Measurements from ENCODE around the gene PRKCB.

Gene PRKCB

GRCh38 chr16:23840310-23840709 is 4.5 kb downstream of the PRKCB start:
- H3K27ac ChIP-seq = no peak overlapping the region
- TF ChIP-seq, protein P1, sequence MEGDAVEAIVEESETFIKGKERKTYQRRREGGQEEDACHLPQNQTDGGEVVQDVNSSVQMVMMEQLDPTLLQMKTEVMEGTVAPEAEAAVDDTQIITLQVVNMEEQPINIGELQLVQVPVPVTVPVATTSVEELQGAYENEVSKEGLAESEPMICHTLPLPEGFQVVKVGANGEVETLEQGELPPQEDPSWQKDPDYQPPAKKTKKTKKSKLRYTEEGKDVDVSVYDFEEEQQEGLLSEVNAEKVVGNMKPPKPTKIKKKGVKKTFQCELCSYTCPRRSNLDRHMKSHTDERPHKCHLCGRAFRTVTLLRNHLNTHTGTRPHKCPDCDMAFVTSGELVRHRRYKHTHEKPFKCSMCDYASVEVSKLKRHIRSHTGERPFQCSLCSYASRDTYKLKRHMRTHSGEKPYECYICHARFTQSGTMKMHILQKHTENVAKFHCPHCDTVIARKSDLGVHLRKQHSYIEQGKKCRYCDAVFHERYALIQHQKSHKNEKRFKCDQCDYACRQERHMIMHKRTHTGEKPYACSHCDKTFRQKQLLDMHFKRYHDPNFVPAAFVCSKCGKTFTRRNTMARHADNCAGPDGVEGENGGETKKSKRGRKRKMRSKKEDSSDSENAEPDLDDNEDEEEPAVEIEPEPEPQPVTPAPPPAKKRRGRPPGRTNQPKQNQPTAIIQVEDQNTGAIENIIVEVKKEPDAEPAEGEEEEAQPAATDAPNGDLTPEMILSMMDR (conservative IDR thresholded peaks at IDR 0.05; ENCODE audit: low read depth, low read length) = no peak
- H3K4me1 ChIP-seq (ENCODE audit: low read depth, poor library complexity, severe bottlenecking) = peaks cover 11% of the 10 kb centered on the region
- H2AFZ ChIP-seq (ENCODE audit: low read depth) = no peak overlapping the region
- H4K20me1 ChIP-seq (ENCODE audit: insufficient read depth) = no peaks in the 10 kb centered on the region
- H3K9ac ChIP-seq = no peak overlapping the region
- H3K27me3 ChIP-seq (ENCODE audit: insufficient read depth, low read depth) = no peaks in the 10 kb centered on the region
- no peak overlapping the region for H3K4me3 ChIP-seq (IDR thresholded peaks at IDR 0.05; ENCODE audit: insufficient read depth, low read depth, low read length)
- no peak overlapping the region for H3K4me2 ChIP-seq
- no peaks in the 10 kb centered on the region for H3K79me2 ChIP-seq (ENCODE audit: insufficient read depth, low read depth)
- no peaks in the 10 kb centered on the region for H3K36me3 ChIP-seq (ENCODE audit: insufficient read depth)

- Histone ChIP-seq H3K27ac (no peak overlapping the region), H2AFZ (ENCODE audit: low read depth) (no peak overlapping the region), H4K20me1 (ENCODE audit: insufficient read depth) (no peaks in the 10 kb centered on the region), H3K27me3 (ENCODE audit: insufficient read depth, low read depth) (no peaks in the 10 kb centered on the region), H3K79me2 (ENCODE audit: insufficient read depth, low read depth) (no peaks in the 10 kb centered on the region), H3K4me3 (IDR thresholded peaks at IDR 0.05; ENCODE audit: insufficient read depth, low read depth, low read length) (no peak overlapping the region), H3K4me1 (ENCODE audit: low read depth, poor library complexity, severe bottlenecking) (peaks cover 17% of the 10 kb centered on the region), H3K4me2 (no peak overlapping the region), H3K9ac (no peak overlapping the region), H3K36me3 (ENCODE audit: insufficient read depth) (no peaks in the 10 kb centered on the region)
- TF ChIP-seq, protein P1 (conservative IDR thresholded peaks at IDR 0.05; ENCODE audit: low read depth, low read length) = no peak
These were observed 6.4 kb downstream of the PRKCB start for GRCh38 chr16:23842137-23842600.

DNA sequence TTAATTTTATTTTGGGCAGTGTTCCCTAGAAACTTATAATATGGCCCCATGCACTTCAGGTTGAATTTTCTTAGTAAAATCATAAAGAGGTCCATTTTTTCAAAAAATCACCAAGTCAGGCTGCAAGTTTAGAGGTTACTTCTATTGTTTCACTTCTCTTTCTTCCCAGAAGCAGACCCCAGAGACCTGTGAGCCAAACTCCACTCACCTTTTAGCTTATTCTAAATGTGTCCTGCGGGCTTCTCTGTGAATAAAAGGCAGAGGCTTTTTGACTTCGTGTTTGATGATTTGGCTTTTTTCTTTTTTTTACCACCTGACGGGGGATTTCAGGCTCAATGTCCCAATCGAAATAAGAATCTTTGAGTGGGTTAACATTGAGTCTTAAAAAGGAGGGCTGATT is 7.4 kb downstream of the PRKCB start:
- TF ChIP-seq, protein P1 (conservative IDR thresholded peaks at IDR 0.05; ENCODE audit: low read depth, low read length) = no peak
- Histone ChIP-seq H3K27ac (no peak overlapping the region), H2AFZ (ENCODE audit: low read depth) (no peak overlapping the region), H4K20me1 (ENCODE audit: insufficient read depth) (no peaks in the 10 kb centered on the region), H3K4me1 (ENCODE audit: low read depth, poor library complexity, severe bottlenecking) (peaks cover 17% of the 10 kb centered on the region), H3K27me3 (ENCODE audit: insufficient read depth, low read depth) (no peaks in the 10 kb centered on the region), H3K4me2 (no peak overlapping the region), H3K36me3 (ENCODE audit: insufficient read depth) (no peaks in the 10 kb centered on the region), H3K9ac (no peak overlapping the region), H3K79me2 (ENCODE audit: insufficient read depth, low read depth) (no peaks in the 10 kb centered on the region), H3K4me3 (IDR thresholded peaks at IDR 0.05; ENCODE audit: insufficient read depth, low read depth, low read length) (no peak overlapping the region)

DNA sequence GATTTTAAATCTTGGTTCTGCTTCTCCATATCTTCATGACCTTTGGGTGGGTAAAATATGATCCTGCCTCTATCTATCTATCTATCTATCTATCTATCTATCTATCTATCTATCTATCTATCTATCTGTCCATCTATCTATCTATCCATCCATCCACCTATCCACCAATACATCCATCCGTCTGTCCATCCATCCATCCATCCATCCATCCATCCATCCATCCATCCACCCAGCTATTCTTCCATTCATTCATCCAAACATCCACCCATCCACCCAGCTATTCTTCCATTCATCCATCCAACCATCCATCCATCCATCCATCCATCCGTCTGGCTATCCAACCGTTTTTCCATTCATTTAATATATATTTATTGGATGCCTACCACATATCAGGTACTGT is 11.5 kb downstream of the PRKCB start:
- Histone ChIP-seq H3K4me1 (ENCODE audit: low read depth, poor library complexity, severe bottlenecking) (peaks cover 17% of the 10 kb centered on the region), H3K79me2 (ENCODE audit: insufficient read depth, low read depth) (no peaks in the 10 kb centered on the region), H2AFZ (ENCODE audit: low read depth) (no peak overlapping the region), H3K27me3 (ENCODE audit: insufficient read depth, low read depth) (no peaks in the 10 kb centered on the region), H3K27ac (no peak overlapping the region), H3K36me3 (ENCODE audit: insufficient read depth) (no peaks in the 10 kb centered on the region), H3K4me2 (no peak overlapping the region), H3K4me3 (IDR thresholded peaks at IDR 0.05; ENCODE audit: insufficient read depth, low read depth, low read length) (no peak overlapping the region), H3K9ac (no peak overlapping the region), H4K20me1 (ENCODE audit: insufficient read depth) (no peaks in the 10 kb centered on the region)
- TF ChIP-seq, protein P1 (conservative IDR thresholded peaks at IDR 0.05; ENCODE audit: low read depth, low read length) = no peak
